Upper lobe of left lung (tissue), 4 donors: Measurements from ENCODE around the gene MLLT3.

Experiments used
- EP300 ChIP-seq, 4 donors: sonication (generic); formaldehyde crosslinking; IDR thresholded peaks; one replicate each; pipeline ENCODE4 v1.5.1; 2017; ENCODE audit warnings: antibody characterized with exemption in 4 of 4, control low read depth in 2 of 4
- POLR2A ChIP-seq, 4 donors: fragments of 450-650 bp; IDR thresholded peaks; one replicate each; pipeline ENCODE4 v1.5.1; 2016 to 2017; ENCODE audit warnings: antibody characterized with exemption in 4 of 4, mild to moderate bottlenecking in 2 of 4
- TF ChIP-seq, protein P1 (sequence below), 6 experiments: fragments of 450-650 bp in 4 of 6; fragments of 200-600 bp in 2 of 6; sonication (generic) in 2 of 6; IDR thresholded peaks; one replicate each; pipeline ENCODE4 v1.5.1; 2016 to 2019; ENCODE audit warnings: antibody characterized with exemption in 6 of 6

DNA sequence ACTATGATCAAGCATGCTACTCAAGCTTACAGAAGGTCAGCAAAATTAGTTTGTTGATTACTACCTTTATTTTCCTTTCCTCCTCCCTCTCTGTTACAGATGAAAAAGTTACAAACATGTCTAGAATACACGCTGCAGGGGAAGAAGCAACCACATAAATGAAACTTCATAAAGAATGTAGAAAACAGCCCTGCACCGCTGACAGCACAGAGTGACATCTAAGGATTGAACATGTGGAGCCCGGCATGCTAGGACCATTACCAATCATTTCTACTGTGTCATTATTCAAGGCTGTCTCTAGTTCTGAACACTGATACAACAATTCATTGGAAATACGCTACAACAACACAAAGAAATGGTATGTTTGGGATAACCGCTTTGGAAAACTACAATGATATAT is 261.1 kb downstream of the MLLT3 start:
- TF ChIP-seq EP300 (IDR thresholded peaks at IDR 0.05): no peak
- no peak for TF ChIP-seq POLR2A (IDR thresholded peaks at IDR 0.05)
- TF ChIP-seq, protein P1, sequence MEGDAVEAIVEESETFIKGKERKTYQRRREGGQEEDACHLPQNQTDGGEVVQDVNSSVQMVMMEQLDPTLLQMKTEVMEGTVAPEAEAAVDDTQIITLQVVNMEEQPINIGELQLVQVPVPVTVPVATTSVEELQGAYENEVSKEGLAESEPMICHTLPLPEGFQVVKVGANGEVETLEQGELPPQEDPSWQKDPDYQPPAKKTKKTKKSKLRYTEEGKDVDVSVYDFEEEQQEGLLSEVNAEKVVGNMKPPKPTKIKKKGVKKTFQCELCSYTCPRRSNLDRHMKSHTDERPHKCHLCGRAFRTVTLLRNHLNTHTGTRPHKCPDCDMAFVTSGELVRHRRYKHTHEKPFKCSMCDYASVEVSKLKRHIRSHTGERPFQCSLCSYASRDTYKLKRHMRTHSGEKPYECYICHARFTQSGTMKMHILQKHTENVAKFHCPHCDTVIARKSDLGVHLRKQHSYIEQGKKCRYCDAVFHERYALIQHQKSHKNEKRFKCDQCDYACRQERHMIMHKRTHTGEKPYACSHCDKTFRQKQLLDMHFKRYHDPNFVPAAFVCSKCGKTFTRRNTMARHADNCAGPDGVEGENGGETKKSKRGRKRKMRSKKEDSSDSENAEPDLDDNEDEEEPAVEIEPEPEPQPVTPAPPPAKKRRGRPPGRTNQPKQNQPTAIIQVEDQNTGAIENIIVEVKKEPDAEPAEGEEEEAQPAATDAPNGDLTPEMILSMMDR (IDR thresholded peaks at IDR 0.05): no peak
